ENCODE results near the gene RMND5B.
"Not testable (repeated sequence)": the region's sequence is repeated elsewhere in the genome, so short reads cannot be mapped to it uniquely, and the experiment has no call there.

Gene RMND5B

GRCh38 chr5:178114325-178115135 is 16.3 kb upstream of the RMND5B start:
- no peak for DNase-seq

DNA sequence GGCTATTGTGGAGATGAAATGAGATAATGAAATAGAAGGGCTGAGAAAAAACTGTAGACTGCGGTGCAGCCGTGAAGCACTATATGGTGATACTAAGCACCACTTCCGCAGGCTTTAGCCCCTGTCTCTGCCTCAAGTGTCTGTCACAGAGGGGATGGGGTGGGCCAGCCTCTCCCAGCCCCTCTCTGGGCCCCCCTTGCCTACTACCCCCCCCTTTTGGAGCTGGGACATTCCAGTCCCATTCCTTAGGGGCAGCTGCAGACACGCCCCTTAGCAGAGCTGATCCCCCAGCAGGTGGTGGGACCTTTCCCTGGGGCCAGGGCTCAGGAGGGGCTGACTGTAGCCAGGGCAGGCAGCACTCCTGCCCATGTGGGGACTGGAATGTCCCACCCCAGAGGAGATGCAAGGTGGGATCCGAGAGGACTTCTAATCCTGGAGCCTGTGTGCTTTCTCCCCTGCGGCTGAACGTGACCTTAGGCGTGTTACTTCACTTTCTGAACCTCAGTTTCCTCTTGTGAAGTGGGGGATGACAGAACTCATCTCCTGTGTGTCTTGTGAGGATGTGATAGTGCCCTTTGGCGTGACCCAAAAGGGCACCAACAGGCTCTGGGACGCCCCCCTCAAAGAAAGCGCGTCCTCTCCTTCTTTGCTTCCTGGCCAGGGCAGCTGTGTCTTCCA is 15.5 kb upstream of the RMND5B start:
- no peak for DNase-seq

GRCh38 chr5:178115814-178116142 is 15.0 kb upstream of the RMND5B start:
- DNase-seq: no peak

DNA sequence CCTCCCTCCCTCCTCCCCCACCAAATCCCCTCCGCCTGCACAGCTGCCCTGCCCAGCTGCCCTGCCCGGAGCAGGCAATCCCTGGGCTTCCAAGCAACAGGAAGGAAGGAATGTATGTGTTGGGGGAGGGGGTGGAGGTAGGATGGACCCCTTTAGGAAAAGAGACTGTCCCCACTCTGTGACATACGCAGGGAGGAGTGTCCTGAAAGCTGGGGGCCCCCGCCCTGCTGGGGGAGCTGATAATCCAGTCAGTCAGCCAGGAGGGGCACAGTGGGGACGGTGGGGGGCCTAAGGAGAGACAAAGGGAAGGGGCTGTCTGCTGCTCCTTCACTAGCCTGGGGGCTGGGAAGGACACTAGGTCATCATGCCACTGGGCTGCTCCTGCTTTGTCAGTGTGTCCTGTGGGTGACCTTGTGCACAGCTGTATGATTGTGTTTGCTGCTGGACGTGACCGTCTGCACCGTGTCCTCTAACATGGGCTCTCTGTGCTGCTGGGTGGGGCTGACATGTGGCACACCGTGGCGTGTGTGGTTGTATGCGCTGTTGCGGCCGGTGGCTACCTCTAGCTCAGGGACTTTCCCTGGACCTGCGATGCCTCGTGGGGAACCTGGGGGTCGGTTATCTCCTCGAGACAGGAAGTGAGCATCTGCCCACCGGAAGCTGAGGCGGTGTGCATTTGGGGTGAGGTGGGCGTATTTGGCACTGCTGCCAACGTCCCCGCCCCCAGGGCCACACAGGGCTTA is 14.5 kb upstream of the RMND5B start:
- DNase-seq: no peak

GRCh38 chr5:178117923-178118701 is 12.7 kb upstream of the RMND5B start:
- no peak for DNase-seq

GRCh38 chr5:178119915-178120606 is 10.8 kb upstream of the RMND5B start:
- DNase-seq: no peak

GRCh38 chr5:178120607-178121357 is 10.0 kb upstream of the RMND5B start:
- DNase-seq: peak; percentile 80

- DNase-seq: no peak
Observed at GRCh38 chr5:178121391-178122276, 9.2 kb upstream of the RMND5B start.

- no peak for DNase-seq
Observed at GRCh38 chr5:178122346-178122745, 8.5 kb upstream of the RMND5B start.

DNA sequence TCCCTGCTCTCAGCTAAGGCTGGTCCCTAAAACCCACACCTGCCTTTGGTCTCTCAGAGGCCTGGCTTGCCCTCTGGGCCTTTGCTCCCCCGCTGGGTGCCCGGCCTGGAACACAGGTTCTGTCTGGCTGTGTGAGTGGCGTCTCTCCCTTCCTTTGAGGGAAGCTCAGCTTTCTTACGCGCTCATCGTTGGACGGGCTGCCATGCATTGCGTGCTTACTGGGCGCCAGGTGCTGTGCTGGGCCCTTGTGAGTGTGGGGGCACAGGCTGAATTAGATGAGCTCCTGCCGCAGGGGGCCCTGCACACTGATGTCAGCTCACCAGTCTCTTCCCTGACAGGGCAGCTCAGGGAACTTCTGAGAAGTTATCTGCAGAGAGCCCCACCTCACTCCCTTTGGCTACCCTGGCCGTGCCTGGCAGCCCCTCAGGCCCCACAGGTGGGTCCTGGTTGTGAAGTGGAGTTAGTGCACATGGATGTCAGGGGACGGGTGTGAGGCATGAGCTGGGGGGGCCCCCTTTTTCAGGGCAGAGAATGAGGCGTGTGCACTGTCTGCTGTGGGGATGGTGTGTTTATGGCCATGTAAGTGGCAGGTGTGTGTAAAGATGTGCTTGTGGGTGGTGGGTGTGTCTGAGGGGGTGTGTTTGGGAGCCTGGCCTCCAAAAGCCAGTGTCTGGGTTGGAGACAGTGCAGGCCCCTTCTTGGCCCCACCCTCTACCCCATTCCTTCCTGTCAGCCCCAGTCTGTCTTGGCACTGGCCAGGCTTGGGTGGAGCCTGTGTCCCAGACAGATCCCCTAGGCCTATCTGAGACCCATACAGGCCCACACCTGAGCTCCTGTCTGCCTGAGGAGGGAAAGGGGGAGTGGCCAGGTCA is 7.5 kb upstream of the RMND5B start:
- DNase-seq: no peak

- no peak for DNase-seq
Observed at GRCh38 chr5:178123966-178124925, 6.6 kb upstream of the RMND5B start.

GRCh38 chr5:178125253-178125906 is 5.4 kb upstream of the RMND5B start:
- no peak for DNase-seq

GRCh38 chr5:178126556-178126955 is 4.3 kb upstream of the RMND5B start:
- DNase-seq: no peak

GRCh38 chr5:178127300-178128009 is 3.4 kb upstream of the RMND5B start:
- not testable (repeated sequence) for DNase-seq

DNA sequence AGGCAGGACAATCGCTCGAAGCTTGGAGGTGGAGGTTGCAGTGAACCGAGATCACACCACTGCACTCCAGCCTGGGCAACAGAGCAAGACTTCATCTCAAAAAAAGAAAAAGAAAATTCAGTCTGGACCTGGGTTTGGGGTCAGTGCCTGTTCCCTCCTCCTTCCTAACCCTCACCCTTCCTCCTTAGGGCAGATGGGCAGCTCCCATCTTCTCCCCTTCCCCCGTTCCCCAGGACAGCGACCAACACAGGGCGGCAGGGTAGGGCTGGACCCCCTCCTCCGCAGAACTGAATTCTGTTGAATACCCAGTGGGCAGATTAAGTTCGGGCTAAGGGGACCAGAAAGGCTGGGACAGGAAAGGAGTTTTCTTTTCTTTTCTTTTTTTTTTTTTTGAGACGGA is 1.5 kb upstream of the RMND5B start:
- DNase-seq: no peak

GRCh38 chr5:178130234-178130575 is 609 bp upstream of the RMND5B start:
- not testable (repeated sequence) for DNase-seq

GRCh38 chr5:178131446-178131996 is 707 bp downstream of the RMND5B start:
- DNase-seq: no peak

All from NCI-H2171 (cell line).